COR-L47 (cell line): ENCODE results near the gene RYR3.
"Not testable (repeated sequence)": the region's sequence is repeated elsewhere in the genome, so short reads cannot be mapped to it uniquely, and the experiment has no call there.

Experiments used
- DNase-seq: peaks from one replicate; lab custom pipeline; 2025; lab: John Stamatoyannopoulos, UW

RYR3 gene

GRCh38 chr15:33778852-33779251 is 468.1 kb downstream of the RYR3 start:
- no peak for DNase-seq

- no peak for DNase-seq
Observed at GRCh38 chr15:33780011-33780768, 469.4 kb downstream of the RYR3 start.

DNA sequence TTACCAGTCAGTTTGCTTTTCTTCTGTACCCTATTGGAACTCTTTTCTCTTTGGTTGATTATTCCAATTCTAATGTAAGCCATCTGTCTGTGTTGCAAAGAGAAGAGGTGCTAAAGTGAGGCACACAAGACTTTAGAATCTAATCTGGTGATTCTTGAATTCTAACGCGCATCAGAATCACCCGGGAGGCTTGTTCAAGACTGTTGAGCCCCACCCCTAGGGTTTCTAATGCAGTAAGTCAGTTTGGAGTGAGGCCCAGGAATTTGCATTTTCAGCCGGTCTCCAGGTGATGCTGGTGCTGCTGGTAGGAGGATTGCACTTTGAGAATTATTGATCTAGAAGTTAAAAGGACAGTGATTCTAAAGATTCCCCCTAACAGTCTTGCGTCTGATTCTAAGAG is 472.2 kb downstream of the RYR3 start:
- DNase-seq: no peak

DNA sequence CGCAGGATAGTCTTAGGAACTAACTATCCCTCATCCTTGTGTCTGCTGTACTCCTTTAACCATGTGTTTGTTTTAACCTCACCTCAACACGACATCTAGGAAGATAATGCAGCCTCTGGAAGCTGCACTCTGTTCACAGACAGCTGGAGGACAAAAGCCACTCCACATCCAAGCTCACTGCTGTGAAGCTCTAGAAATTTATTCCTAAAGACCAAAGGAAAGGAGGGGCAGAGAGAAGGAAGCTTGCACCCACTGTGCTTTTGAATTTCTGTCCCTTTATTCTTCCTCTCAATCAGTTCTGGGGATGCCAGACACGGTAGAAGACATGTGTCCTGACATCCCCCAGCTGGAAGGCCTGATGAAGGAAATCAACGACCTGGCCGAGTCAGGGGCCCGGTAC is 474.6 kb downstream of the RYR3 start:
- DNase-seq: no peak

DNA sequence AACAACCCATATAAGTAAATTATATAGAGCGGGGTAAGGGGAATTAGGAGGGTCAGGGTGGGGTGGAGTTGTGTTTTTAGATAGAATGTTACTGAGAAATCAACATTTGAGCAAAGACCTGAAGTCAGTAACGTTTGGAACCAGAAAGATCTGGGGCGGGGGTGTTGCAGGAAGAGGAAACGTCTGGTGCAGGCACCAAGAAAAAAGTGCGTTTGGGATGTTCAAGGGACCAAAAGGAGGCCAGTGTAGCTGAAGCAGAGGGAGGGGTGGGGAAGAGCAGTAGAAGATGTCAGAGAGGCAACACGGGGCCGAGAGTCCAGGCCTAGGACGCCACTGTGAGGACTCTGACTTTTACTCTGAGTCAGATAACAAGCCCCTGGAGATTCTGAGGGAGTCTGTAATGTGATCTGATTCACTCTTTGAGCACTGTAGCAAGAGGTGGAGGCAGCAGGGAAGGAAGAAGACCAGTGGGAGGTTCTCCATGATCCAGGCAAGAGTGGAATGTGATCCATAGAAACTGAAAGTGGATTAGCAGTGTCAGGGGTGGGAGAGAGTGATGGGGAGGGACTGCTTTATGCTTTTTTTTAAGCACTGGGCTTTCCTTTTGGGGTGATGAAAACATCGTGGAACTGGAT is 478.3 kb downstream of the RYR3 start:
- no peak for DNase-seq

DNA sequence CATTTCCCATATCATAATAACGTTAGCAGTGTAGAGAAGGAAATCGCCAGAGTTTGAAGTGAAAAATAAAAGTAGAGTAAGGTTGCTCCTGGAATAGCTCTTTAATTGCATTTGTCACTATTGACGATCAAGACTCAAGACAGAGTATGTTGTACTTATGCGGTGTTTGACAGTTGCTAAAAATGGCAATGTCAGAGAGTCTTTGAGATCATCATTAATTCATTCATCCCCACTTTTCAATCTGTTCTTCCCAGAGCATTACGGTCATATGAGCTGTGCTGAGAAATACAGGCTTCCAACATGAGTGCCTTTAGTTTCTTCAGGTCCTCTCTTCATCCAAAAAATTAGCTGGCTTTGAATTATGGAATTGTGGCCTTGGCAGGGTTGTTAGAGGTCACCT is 483.7 kb downstream of the RYR3 start:
- DNase-seq: no peak

DNA sequence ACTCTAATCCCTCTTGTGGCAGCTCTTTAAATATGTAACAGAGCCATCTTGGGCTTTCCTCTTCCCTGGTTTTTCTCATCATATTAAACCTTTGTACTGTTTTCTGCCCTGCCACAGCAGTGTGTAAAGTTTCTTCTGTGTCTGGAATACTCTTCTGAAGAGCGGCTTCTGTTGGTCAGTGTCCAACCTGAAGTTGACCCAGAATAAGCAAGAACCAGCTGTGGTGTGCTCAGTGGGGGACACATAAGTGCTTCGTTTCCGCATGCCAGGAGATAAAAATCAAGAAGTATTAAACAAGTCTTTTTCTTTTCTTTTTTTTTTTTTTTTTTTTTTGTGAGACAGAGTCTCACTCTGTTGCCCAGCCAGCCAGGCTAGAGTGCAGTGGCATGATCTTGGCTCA is 484.3 kb downstream of the RYR3 start:
- no peak for DNase-seq

DNA sequence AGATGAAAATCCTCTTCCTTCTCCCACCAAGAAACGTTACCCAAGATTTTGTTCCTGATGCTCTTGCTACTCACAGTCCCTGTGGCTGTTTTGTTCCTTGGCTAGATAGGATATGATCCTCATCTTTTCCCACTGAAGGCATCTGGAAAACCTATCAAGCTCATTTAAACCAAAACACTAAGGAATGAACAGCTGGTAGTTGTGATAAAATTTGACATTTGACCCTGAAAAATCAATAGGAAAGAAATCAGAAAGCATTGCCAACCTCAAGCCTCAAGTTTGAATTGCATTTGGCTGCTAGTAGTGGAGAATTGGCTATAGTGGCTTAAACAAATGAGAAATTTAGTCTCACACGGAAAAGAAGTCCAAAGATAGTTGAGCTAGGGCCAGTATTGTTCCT is 486.9 kb downstream of the RYR3 start:
- DNase-seq: no peak

DNA sequence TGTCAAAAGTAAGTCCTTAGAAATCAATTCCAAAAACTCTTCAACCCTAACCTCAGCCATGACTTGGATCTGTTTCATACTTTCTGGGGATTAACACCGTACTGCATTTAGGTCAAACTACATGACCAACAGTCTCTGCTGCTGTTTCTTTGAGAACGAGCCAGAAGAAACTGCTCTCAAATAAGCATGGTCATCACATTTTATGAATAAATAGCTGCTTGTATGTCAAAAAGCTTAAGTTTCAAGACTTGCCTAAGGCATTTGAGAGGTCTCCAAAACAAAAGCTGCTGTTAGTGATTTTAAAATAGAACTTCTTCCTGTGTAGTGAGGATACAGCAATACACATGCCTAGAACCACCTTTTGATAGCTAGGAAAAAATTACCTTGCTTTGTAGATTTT is 491.2 kb downstream of the RYR3 start:
- no peak for DNase-seq

GRCh38 chr15:33807665-33808064 is 496.9 kb downstream of the RYR3 start:
- no peak for DNase-seq

- no peak for DNase-seq
Observed at GRCh38 chr15:33808720-33809457, 498.1 kb downstream of the RYR3 start.

- no peak for DNase-seq
Observed at GRCh38 chr15:33810073-33810595, 499.4 kb downstream of the RYR3 start.

DNA sequence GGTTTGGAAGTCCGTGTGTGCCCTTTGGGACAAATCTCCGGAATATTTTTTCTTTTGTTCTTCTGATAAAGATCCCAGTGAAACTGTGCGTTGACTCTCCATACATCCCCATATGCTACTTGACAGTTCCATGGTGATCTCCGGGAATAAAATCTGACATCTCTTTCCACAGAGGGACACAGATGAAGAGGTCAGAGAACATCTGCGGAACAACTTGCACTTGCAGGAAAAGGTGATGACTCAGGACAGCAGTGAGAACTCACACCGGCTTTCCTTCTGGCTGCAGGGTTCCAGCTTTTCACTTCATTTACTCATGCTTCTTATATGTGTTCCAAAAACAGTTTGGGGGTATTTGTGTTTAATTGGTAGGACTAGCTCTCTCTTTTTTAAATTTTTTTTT is 500.0 kb downstream of the RYR3 start:
- DNase-seq: no peak

DNA sequence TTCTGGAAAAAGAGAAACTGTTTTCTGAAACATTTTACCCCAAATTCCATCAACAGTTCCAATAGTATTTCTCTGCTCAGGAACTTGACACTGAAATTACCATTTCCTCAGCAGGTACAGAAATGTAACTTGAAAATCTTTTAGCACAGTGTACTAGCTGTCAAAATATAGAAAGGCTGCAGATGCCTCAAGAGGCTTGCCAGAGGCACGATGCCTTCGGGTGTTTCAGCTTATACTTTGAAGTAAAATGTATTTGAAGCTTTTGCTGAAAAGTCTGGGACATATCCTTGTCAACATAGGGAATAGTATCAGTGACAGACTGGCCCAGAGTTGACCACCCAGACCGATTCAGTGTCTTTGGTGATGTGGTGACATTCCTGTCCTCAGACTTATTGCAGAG is 503.1 kb downstream of the RYR3 start:
- no peak for DNase-seq

DNA sequence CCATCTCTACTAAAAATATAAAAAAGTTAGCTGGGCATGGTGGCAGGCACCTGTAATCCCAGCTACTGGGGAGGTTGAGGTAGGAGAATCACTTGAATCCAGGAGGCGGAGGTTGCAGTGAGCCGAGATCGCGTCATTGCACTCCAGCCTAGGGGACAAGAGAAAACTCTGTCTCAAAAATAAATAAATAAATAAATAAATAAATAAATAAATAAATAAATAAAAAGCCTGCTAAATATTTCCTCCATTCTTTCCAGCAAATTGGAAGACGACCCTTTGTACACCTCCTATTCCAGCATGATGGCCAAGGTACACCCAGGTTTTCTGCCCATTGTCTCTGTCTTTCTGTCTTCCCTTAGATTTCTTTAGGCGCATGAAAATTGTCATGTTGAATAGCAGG is 508.7 kb downstream of the RYR3 start:
- DNase-seq: not testable (repeated sequence)

DNA sequence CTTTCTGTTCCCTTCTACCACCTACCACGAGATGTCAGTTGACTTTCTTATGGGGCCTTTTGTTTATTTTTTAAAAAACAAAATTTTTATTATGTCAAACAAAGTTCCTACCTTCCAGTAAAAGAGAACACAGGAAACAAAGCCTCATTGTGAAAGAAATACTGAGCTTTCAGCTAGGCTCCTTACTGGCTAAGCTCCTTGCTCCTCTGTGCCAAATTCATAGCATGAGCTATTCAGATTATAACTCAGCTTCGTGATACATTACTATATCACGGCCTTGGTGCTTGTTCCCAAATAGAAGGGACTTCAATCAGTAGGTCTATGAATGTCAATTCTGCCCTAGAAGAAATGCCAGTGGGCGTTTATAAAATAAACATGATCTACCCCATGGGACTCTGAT is 511.7 kb downstream of the RYR3 start:
- DNase-seq: no peak

DNA sequence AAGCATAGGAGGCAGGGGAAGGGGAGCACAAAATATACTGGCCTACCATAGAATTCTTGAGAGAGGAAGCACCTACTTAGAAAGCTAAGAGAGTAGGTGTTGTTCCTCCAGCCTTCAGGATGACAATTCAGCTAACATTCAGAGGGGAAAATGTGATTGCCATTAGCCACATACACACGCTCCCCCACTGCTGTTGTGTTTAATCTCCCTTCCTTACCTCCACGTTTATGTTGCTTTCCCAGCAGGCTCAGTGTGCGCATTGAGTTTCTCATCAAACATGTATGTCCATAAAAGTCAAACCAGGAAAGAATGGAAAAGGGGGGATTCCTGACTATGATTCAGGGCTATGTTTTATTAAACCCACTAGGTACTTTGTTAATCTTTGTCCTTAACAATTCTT is 512.4 kb downstream of the RYR3 start:
- DNase-seq: no peak

GRCh38 chr15:33825453-33825852 is 514.7 kb downstream of the RYR3 start:
- DNase-seq: no peak

DNA sequence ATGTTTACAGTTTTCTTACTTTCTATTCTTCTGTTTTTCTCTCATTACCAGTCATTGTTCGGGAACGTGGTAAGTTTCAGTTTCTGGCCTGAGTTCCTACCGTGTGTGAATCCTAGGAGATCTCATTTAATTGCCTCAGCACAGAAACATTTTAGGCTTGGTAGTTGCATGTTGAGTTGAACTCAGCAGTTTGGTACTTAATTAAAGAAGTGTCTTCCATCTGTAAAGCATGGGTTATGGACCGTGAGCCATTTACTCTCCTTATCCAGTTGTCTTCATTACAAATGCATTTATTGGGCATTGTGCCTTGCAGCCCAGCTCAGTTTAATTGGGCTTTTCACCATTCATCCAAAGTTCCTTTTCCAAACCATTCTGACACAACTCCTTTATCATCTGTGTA is 515.4 kb downstream of the RYR3 start:
- no peak for DNase-seq

GRCh38 chr15:33830351-33830750 is 519.6 kb downstream of the RYR3 start:
- no peak for DNase-seq

- DNase-seq: no peak
Observed at GRCh38 chr15:33831646-33832045, 520.9 kb downstream of the RYR3 start.

DNA sequence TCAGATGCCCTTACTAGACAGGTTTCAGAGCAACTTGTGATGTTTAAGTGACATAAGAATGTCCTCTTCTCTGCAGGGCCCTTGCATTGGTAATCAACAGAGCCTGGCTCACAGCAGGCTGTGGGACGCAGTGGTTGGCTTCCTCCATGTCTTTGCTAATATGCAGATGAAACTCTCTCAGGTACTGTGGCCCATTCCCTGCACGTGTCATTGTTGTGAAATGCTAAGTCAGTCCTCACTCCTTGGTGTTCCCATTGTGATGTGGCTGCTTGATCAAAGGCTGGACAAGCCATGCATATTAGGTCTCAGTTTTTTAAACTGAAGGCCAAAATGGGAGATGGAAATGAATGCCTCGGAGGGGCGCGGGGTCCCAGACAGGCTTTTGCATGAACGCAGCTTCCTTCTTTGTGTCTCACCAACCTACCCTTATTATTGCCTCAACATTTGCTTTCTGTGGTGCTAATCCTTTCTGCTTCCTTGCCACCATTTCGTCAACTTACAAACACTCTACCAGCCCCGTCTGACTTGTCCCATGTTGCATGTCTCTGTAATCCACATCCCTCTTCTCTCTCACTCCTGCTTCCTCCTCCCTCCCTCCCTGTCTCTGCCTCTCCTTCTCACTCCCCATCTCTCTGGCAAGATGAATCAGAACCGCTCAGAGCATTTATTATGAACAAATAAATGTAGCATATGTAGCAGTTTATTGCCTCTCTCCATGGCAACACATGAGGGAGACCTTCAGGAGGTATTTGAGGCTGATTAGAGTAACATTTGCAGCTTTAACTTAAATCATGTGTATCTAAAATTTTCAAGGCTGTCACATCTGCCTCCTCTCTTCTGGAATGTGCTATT is 524.4 kb downstream of the RYR3 start:
- no peak for DNase-seq
